Loucy (cell line): ENCODE results near the gene SARM1.

Source experiments
- EZH2phosphoT487 ChIP-seq: fragments of 200-600 bp; IDR thresholded peaks from 2 replicates; pipeline ENCODE4 v1.6.1; 2018; ENCODE audit warnings: antibody characterized with exemption, mild to moderate bottlenecking, moderate library complexity, borderline replicate concordance
- TF ChIP-seq, protein P1 (sequence below): fragments of 200-600 bp; sonication (generic); conservative IDR thresholded peaks from 2 replicates; pipeline ENCODE4 v1.5.1; 2014; ENCODE audit warnings: mild to moderate bottlenecking, antibody characterized with exemption, low read length

DNA sequence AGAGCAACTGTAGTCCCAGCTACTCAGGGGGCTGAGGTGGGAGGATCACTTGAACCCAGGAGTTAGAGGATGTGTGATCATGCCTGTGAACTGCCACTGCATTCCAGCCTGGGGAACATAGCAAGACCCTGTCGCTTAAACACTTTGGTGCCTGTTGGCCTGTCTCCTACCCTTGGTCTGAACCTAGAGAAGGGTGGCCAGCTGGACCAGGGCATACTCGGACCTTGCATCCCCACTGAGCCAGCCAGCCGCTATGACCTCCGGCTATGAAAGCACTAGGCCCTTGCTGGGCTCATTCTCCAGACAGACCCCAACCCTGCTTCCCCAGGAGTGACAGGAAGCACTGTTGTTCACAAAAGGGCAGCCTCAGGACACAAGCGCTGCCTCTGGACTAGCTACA is 40.8 kb upstream of the SARM1 start:
- TF ChIP-seq, protein P1, sequence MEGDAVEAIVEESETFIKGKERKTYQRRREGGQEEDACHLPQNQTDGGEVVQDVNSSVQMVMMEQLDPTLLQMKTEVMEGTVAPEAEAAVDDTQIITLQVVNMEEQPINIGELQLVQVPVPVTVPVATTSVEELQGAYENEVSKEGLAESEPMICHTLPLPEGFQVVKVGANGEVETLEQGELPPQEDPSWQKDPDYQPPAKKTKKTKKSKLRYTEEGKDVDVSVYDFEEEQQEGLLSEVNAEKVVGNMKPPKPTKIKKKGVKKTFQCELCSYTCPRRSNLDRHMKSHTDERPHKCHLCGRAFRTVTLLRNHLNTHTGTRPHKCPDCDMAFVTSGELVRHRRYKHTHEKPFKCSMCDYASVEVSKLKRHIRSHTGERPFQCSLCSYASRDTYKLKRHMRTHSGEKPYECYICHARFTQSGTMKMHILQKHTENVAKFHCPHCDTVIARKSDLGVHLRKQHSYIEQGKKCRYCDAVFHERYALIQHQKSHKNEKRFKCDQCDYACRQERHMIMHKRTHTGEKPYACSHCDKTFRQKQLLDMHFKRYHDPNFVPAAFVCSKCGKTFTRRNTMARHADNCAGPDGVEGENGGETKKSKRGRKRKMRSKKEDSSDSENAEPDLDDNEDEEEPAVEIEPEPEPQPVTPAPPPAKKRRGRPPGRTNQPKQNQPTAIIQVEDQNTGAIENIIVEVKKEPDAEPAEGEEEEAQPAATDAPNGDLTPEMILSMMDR = no peak
- no peak for TF ChIP-seq EZH2phosphoT487
